Panc1 (cell line): ENCODE data around the gene GDPD5. TPM values are rescaled to one million over a fixed set of nuclear protein-coding genes. Genes with fewer than 3 reads are reported as not detected.

Experiments used
- ATAC-seq: fragments of 200-7000 bp; cut with Tn5 transposase; 2 replicates; pipeline ENCODE4 v1.9.1; 2020; ENCODE audit warnings: mild to moderate bottlenecking, moderate library complexity
- BruUV-seq: library from RNA; stranded (reverse); fragments of 400-500 nt; replicated peaks from 2 replicates; lab custom pipeline; 2021; lab: Mats Ljungman, UMichigan
- CTCF ChIA-PET: fragments of 300-600 bp; sonication (Branson Sonifier 250); formaldehyde crosslinking; loops from one replicate; lab custom pipeline; 2022; ENCODE audit warnings: antibody characterized with exemption; lab: Charles Lee
- POLR2A ChIA-PET: fragments of 300-600 bp; sonication (Branson Sonifier 250); formaldehyde crosslinking; loops from one replicate; lab custom pipeline; 2022; ENCODE audit warnings: antibody characterized with exemption; lab: Charles Lee
- DNase-seq: peaks from one replicate; pipeline ENCODE4 v3.0.0-alpha.2; 2010; ENCODE audit warnings: low read depth, low spot score
- H3K27ac ChIP-seq: 2 replicates; pipeline ENCODE4 v1.5.1; 2011; ENCODE audit warnings: mild to moderate bottlenecking, low read length, inconsistent platforms
- H3K27me3 ChIP-seq: fragments of 200-500 bp; sonication (Bioruptor generic); 2 replicates; pipeline ENCODE4 v1.6.0; 2014; ENCODE audit warnings: low read length, inconsistent platforms; ENCODE audit not compliant: control insufficient read depth, insufficient read depth
- H3K36me3 ChIP-seq: fragments of 200-500 bp; sonication (Bioruptor generic); 2 replicates; pipeline ENCODE4 v1.5.1; 2014; ENCODE audit warnings: inconsistent platforms, mild to moderate bottlenecking, low read length, moderate library complexity; ENCODE audit not compliant: control insufficient read depth, insufficient read depth
- H3K4me1 ChIP-seq: 2 replicates; pipeline ENCODE4 v1.5.1; 2011; ENCODE audit warnings: inconsistent platforms, mild to moderate bottlenecking, low read length, moderate library complexity; ENCODE audit not compliant: control insufficient read depth, insufficient read depth
- H3K4me3 ChIP-seq, 2 experiments: 2 replicates each; pipeline ENCODE4 v1.5.1; 2011 to 2012; ENCODE audit warnings: low read depth in 2 of 2, low read length in 2 of 2, mild to moderate bottlenecking in 2 of 2, inconsistent platforms in 1 of 2, moderate library complexity in 1 of 2
- H3K9me3 ChIP-seq: fragments of 200-500 bp; sonication (Bioruptor generic); 2 replicates; pipeline ENCODE4 v1.5.1; 2014; ENCODE audit warnings: low read depth, mild to moderate bottlenecking, inconsistent platforms, low read length, moderate library complexity; ENCODE audit not compliant: control insufficient read depth, insufficient read depth
- CTCF ChIP-seq: fragments of 450-650 bp; IDR thresholded peaks from 2 replicates; pipeline ENCODE4 v1.5.1; 2017; ENCODE audit warnings: mild to moderate bottlenecking
- POLR2AphosphoS5 ChIP-seq: IDR thresholded peaks from 2 replicates; pipeline ENCODE4 v1.6.1; 2012; ENCODE audit warnings: mild to moderate bottlenecking, low read depth, low read length, moderate library complexity
- REST ChIP-seq, 2 experiments: IDR thresholded peaks; 2 replicates each; pipeline ENCODE4 v1.6.1; 2011 to 2012; ENCODE audit warnings: low read depth in 2 of 2, control low read depth in 1 of 2, low read length in 1 of 2, mild to moderate bottlenecking in 1 of 2, moderate library complexity in 1 of 2; ENCODE audit not compliant: insufficient read depth in 1 of 2
- SIN3A ChIP-seq: IDR thresholded peaks from 2 replicates; pipeline ENCODE4 v1.6.1; 2012; ENCODE audit warnings: low read depth, mild to moderate bottlenecking, low read length, moderate library complexity, borderline replicate concordance; ENCODE audit not compliant: insufficient read depth
- TCF7L2 ChIP-seq: IDR thresholded peaks from 2 replicates; pipeline ENCODE4 v1.6.1; 2011; ENCODE audit warnings: mild to moderate bottlenecking, low read depth, low read length, inconsistent platforms
- in situ Hi-C: cut with HindIII; loops from 2 replicates; pipeline ENCODE4 v1.10.0; 2016; ENCODE audit warnings: low sequenced_read_pairs, low pct_unique_long_range_greater_than_20kb
- intact Hi-C: fragments of 100-400 bp; cut with micrococcal nuclease; formaldehyde crosslinking; loops from one replicate; pipeline ENCODE4 v1.10.0; 2022; ENCODE audit not compliant: unreplicated experiment
- total RNA-seq: library from RNA; stranded (reverse); gene quantifications from one replicate; pipeline ENCODE4 v1.2.1, GENCODE V29; 2021; ENCODE audit not compliant: unreplicated experiment

Gene GDPD5
- total RNA-seq, 1 experiment from 2014 or later = 6.0 TPM

GRCh38 chr11:75443043-75443442, 82.7 kb downstream of the GDPD5 start:
- intact Hi-C loops = no loop called here
- DNase-seq (no peak), ATAC-seq (no peak)
- in situ Hi-C loops = no loop called here
- no peak overlapping the region for H3K4me3 ChIP-seq
- ChIA-PET CTCF (no interaction called here), POLR2A (no interaction called here)
- no peaks in the 10 kb centered on the region for H3K36me3 ChIP-seq
- H3K27me3 ChIP-seq = no peaks in the 10 kb centered on the region; the same call in 1 of the 2 replicates
- H3K9me3 ChIP-seq = no peaks in the 10 kb centered on the region
- no peak for TF ChIP-seq POLR2AphosphoS5
- no peak for TF ChIP-seq CTCF
- no peak for TF ChIP-seq REST (IDR thresholded peaks at IDR 0.05; ENCODE audit: insufficient read depth in 1 of 2, low read depth in 2 of 2, low read length in 1 of 2)
- no peak for TF ChIP-seq SIN3A
- TF ChIP-seq TCF7L2 = no peak
- no peaks in the 10 kb centered on the region for H3K4me1 ChIP-seq
- BruUV-seq = no TSS peak
- H3K27ac ChIP-seq = no peak overlapping the region

- no peaks in the 10 kb centered on the region for H3K36me3 ChIP-seq
- H3K9me3 ChIP-seq = no peaks in the 10 kb centered on the region
- no peak overlapping the region for H3K27ac ChIP-seq
- ChIA-PET POLR2A (no interaction called here), CTCF (no interaction called here)
- TF ChIP-seq SIN3A = no peak
- no peak for TF ChIP-seq CTCF
- TF ChIP-seq REST (IDR thresholded peaks at IDR 0.05; ENCODE audit: insufficient read depth in 1 of 2, low read depth in 2 of 2, low read length in 1 of 2) = no peak
- no peak for TF ChIP-seq TCF7L2
- TF ChIP-seq POLR2AphosphoS5 = no peak
- in situ Hi-C loops = no loop called here
- ATAC-seq = no peak
- no peak overlapping the region for H3K4me3 ChIP-seq
- intact Hi-C loops = no loop called here
- no peaks in the 10 kb centered on the region; the same call in 1 of the 2 replicates for H3K27me3 ChIP-seq
- H3K4me1 ChIP-seq = no peaks in the 10 kb centered on the region
- no peak for DNase-seq
- BruUV-seq = no TSS peak
Measured at GRCh38 chr11:75442161-75442885, 83.4 kb downstream of the GDPD5 start.
